HG03025 (cell line): ENCODE measurements around the gene ATN1.
"Not testable (repeated sequence)": the region's sequence is repeated elsewhere in the genome, so short reads cannot be mapped to it uniquely, and the experiment has no call there.

ENCODE experiments used
- ATAC-seq: cut with Tn5 transposase; IDR thresholded peaks from one replicate; pipeline ENCODE4 v1.9.1; 2021; ENCODE audit warnings: mild to moderate bottlenecking, moderate library complexity; ENCODE audit not compliant: unreplicated experiment, low FRiP score

The ATN1 gene

GRCh38 chr12:6904280-6905276, 23.2 kb upstream of the ATN1 start, which contains the start of gene LRRC23:
TSS of gene LRRC23 (plus strand) at chr12:6904822. CDS start at chr12:6905634, 812 bp downstream.
- peak; percentile 86 for ATAC-seq

- no peak for ATAC-seq
Measured at GRCh38 chr12:6905414-6906040, 22.2 kb upstream of the ATN1 start.

- ATAC-seq, result not testable (repeated sequence)
Measured at GRCh38 chr12:6908141-6908540, 19.6 kb upstream of the ATN1 start.

GRCh38 chr12:6909421-6910145, 18.2 kb upstream of the ATN1 start:
- ATAC-seq, result no peak

- no peak for ATAC-seq
Measured at GRCh38 chr12:6912164-6912935, 15.4 kb upstream of the ATN1 start.

- peak; percentile 64 for ATAC-seq
Measured at GRCh38 chr12:6914246-6914946, 13.4 kb upstream of the ATN1 start, which contains the start of gene ENO2. TSS of gene ENO2 (plus strand) at chr12:6914580. CDS start at chr12:6915833, 1,253 bp downstream.

GRCh38 chr12:6914947-6915788, 12.6 kb upstream of the ATN1 start:
- ATAC-seq, result peak; percentile 12

GRCh38 chr12:6915789-6916285, 11.9 kb upstream of the ATN1 start:
- ATAC-seq, result no peak

GRCh38 chr12:6916426-6917200, 11.1 kb upstream of the ATN1 start:
- ATAC-seq, result no peak

- no peak for ATAC-seq
Measured at GRCh38 chr12:6917491-6918231, 10.1 kb upstream of the ATN1 start.

GRCh38 chr12:6919588-6919987, 8.2 kb upstream of the ATN1 start:
- no peak for ATAC-seq

GRCh38 chr12:6921539-6921938, 6.2 kb upstream of the ATN1 start:
- ATAC-seq, result no peak

GRCh38 chr12:6921996-6922946, 5.5 kb upstream of the ATN1 start:
- ATAC-seq, result no peak

- ATAC-seq, result no peak
Measured at GRCh38 chr12:6923003-6923732, 4.6 kb upstream of the ATN1 start.

- ATAC-seq, result no peak
Measured at GRCh38 chr12:6923851-6924250, 3.9 kb upstream of the ATN1 start.
